Measurements from ENCODE around the gene CFAP100.

- TF ChIP-seq POLR2AphosphoS5 (IDR thresholded peaks at IDR 0.05; ENCODE audit: low read depth, low read length) (no peak), TAF1 (IDR thresholded peaks at IDR 0.05; ENCODE audit: borderline replicate concordance, insufficient read depth, low read length) (no peak), REST (IDR thresholded peaks at IDR 0.05; ENCODE audit: insufficient read depth in 1 of 2, low read depth in 2 of 2, low read length in 2 of 2) (no peak), FOXP2 (optimal IDR thresholded peaks at IDR 0.05; ENCODE audit: borderline replicate concordance, extremely low read depth, extremely low read length, insufficient read depth) (no peak)
These were observed 34.5 kb upstream of the CFAP100 start for GRCh38 chr3:126360046-126360713.
